ENCODE measurements around the gene MT1F.
"Not testable (repeated sequence)": the region's sequence is repeated elsewhere in the genome, so short reads cannot be mapped to it uniquely, and the experiment has no call there.

The MT1F gene

GRCh38 chr16:56669840-56670619 is 12.3 kb downstream of the MT1F start:
- DNase-seq, result no peak

DNA sequence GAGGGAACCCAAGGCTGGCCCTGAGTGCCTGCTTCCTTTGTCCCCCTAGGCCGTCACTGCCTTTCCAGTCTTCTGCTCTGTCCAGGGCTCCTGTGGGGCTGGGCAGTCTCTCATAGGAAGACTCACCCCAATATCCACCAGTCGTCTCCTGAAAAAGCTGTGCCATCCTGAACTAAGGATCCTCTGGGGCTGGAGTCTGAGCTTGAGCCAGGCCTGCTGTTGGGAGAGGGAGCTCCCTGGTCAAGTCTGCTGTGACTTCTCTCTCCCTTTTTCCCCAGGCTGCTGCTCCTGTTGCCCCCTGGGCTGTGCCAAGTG is 12.8 kb downstream of the MT1F start:
- DNase-seq, result no peak

DNA sequence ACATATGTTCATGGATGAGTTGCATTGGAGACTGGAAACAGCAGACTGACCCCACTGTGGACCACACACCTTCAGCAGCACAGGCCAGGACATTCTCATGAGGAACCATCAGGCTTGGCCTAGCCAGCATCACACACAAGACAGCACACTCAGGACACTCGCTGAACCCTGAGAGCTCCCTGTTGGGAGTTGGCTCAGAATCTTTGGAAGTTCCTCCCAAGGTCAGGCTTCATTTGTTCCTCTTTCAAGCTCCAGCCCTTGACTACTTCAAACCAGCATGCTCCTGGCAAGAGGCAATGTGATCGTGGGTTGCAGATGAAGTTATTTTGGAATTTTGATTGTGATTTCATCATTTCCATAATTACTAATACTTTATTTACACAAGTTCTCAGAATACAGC is 13.9 kb downstream of the MT1F start:
- not testable (repeated sequence) for DNase-seq

- DNase-seq, result not testable (repeated sequence)
Observed at GRCh38 chr16:56672171-56672570, 14.4 kb downstream of the MT1F start.

DNA sequence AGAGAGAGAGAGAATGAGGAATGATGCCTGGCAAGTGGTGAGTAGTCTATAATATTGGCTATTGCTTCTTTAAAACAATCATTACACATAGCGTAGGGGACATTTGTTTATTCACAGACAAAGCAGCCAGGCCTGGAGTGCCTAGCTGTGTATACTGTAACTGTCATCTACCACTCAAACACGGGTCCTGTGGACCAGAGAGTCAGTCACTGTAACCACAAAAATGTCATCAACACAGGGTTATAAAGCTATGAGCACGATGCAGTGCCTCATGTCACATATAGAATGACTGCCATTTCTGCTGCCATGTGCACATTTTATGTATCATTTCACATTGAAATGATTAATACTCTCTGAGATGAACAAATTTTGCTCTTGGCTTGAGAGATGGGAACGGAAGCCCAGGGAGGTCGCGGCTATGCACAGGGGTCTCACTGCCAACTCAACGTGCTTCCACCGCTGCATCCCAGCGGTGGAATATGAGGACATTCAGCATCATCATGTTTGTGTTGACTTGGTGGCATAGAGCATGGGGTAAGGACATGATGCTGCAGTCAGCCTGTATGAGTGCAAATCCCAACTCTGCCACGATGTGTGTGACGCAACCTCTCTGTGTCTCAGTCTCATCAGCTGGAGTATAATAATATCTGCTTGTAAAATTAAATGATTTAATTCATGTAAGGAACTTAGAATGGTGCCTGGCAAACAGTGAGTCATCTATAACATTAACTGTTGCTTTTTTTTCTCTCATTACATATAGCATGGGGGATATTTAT is 15.2 kb downstream of the MT1F start:
- DNase-seq, result no peak

DNA sequence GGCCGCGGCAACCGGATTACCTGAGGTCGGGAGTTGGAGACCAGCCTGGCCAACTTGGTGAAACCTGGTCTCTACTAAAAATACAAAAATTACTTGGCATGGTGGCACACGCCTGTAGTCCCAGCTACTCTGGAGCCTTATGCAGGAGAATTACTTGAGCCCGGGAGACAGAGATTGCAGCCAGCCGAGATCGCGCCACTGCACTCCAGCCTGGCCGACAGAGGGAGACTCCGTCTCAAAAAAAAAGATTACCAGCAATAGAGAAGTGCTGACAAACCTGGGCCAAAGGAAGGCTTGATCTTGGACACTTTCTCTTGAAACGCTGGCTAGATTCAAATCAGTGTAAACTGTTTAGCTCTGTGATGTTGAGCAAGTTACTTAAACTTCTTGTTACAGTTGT is 16.2 kb downstream of the MT1F start:
- DNase-seq, result peak in 5 of 56 donors; percentile 9 to 25 (median 13)

DNA sequence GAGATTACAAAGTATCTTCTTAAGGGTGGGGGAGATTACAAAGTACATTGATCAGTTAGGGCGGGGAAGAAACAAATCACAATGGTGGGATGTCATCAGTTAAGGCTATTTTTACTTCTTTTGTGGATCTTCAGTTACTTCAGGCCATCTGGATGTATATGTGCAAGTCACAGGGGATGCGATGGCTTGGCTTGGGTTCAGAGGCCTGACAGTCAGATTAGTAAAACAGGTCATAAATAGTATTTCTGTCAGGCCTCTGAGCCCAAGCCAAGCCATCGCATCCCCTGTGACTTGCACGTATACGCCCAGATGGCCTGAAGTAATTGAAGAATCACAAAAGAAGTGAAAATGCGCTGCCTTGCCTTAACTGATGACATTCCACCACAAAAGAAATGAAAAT is 16.8 kb downstream of the MT1F start:
- not testable (repeated sequence) for DNase-seq

- DNase-seq, result no peak
Observed at GRCh38 chr16:56675685-56676210, 18.0 kb downstream of the MT1F start.

- no peak for DNase-seq
Observed at GRCh38 chr16:56677474-56677873, 19.7 kb downstream of the MT1F start.

DNA sequence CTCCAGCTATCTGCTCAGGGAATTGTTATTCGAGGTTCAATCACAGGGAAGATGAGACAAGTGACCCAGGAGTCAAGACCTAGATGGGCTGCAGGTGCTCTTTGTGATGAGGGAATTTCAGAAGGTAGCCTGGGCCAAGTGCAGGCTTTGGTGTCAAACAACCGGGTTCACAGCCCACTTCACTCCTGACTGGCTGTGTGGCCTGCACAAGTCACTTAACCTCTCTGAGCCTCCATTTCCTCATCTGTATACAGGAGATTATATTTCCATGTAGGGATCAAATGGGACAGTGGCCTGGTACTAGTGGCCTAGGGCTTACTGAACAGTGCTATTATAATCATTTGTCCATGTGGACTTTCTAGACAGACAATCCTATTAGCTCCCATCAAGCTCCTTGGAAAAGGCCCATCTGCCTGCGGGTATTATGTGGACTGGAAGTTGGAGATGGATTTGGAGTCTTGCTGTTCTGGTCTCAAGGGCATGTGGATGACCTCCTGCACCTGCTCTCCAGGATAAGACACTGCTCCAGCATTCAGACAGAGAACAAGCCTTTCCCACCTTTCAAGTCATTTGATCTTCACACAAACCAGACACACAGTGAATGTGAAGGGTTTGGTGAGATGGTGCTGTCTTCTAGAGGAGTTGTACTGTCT is 21.4 kb downstream of the MT1F start:
- no peak for DNase-seq

- no peak for DNase-seq
Observed at GRCh38 chr16:56679818-56680217, 22.1 kb downstream of the MT1F start.

DNA sequence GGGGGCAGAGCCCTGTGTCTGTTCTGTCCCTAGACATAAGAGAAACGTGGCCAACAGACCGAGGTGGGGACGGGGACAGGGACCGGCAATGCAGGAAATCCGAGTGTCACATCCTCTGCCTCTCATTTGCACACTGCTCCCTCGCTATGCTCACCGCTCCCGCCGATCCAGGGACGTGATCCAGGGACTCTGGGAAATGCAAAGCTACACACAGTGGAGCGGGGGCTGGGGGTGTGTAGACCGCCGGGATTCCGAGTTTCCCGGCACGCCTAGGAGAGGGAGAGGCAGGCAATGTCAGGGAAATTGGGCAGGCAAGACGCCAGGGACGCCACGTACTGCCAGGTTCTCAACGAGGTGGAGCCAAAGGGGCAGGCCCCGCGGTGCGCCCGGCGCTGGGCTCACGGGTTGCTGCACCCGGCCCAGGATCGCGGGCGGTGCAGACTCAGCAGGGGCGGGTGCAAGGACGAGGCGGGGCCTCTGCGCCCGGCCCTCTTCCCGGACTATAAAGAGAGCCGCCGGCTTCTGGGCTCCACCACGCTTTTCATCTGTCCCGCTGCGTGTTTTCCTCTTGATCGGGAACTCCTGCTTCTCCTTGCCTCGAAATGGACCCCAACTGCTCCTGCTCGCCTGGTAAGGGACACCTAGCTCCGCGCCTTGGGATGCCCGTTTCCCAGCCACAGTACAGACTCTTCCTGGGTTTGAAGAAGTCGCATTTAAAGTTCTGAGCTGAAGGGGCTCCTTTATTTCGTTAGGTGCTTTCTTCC is 24.4 kb downstream of the MT1F start, which contains the start of gene MT1X:
Gene MT1X, plus strand, starts transcription at position 532 of the 764 bp plus-strand sequence. Its CDS starts 71 bp downstream, at position 603.
- DNase-seq, result peak in 54 of 56 donors; percentile 28 to 90 (median 76)

DNA sequence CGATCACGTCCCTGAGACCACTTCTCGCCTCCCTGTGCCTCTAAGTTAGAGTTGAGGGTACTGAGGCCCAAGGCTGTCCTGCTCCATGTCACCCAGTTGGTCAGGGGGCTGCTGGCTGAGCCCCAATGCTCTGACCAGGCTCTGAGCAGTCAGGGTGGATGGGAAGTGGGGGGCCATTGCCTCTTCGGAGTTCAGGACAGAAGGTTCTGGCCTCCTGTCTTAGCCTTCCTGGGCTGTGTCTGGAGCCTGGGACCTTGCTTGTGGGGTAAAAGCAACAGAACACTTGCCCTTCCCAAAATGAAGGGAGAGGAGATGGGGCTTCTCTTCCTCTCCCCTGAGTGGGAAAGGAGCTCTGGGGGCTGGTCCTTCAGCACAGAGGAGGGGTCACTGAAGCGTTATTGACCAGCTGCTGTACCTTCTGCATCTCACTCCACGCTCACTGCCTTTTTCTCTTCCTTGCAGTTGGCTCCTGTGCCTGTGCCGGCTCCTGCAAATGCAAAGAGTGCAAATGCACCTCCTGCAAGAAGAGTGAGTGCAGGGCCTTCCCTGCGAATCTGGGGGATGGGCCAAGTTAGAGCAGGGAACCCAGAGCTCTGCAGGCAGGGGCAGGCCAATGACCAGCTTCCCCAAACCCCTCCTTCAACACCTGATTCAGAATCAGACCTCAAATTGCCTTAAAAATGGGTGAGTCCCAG is 25.1 kb downstream of the MT1F start:
- DNase-seq, result peak in 1 of 56 donors; percentile 10

- DNase-seq, result peak in 3 of 56 donors; percentile 6 to 36 (median 8)
Observed at GRCh38 chr16:56683424-56684172, 25.8 kb downstream of the MT1F start.

- peak in 8 of 56 donors; percentile 12 to 53 (median 32) for DNase-seq
Observed at GRCh38 chr16:56684256-56684925, 26.6 kb downstream of the MT1F start.

GRCh38 chr16:56684926-56685590 is 27.3 kb downstream of the MT1F start:
- DNase-seq, result peak in 1 of 56 donors; percentile 14

- DNase-seq, result no peak
Observed at GRCh38 chr16:56686758-56687157, 29.0 kb downstream of the MT1F start.

GRCh38 chr16:56688762-56689161 is 31.0 kb downstream of the MT1F start:
- no peak for DNase-seq
